Endothelial cell of umbilical vein (primary cell): Measurements from ENCODE around the gene TTYH2. TPM values are rescaled to one million over a fixed set of nuclear protein-coding genes. Genes with fewer than 3 reads are reported as not detected.

ENCODE experiments used
- BruUV-seq: library from RNA; stranded (reverse); fragments of 400-500 nt; replicated peaks from 2 replicates; lab custom pipeline; 2021; lab: Mats Ljungman, UMichigan
- CTCF ChIA-PET: fragments of 300-600, 350-600 bp; sonication (Branson Sonifier 250); formaldehyde crosslinking; loops from one replicate; lab custom pipeline; 2021; ENCODE audit warnings: antibody characterized with exemption, inconsistent platforms; lab: Charles Lee
- POLR2A ChIA-PET: fragments of 300-600, 350-600 bp; sonication (Branson Sonifier 250); formaldehyde crosslinking; loops from one replicate; lab custom pipeline; 2021; ENCODE audit warnings: antibody characterized with exemption, inconsistent platforms; lab: Charles Lee
- DNase-seq: peaks from one replicate; pipeline ENCODE4 v3.0.0-alpha.2; 2011; ENCODE audit warnings: low read depth, low spot score
- FAIRE-seq: peaks from 2 replicates; lab custom pipeline; 2011; peaks lifted over from hg19 to GRCh38; lab: Jason Lieb, UNC
- H2AFZ ChIP-seq: 2 replicates; pipeline ENCODE4 v1.6.0; 2012; ENCODE audit warnings: low read depth, low read length, control low read depth, inconsistent platforms
- H3K27ac ChIP-seq: 2 replicates; pipeline ENCODE4 v1.5.1; 2011; ENCODE audit warnings: low read depth, mild to moderate bottlenecking, control low read depth, low read length, moderate library complexity; ENCODE audit not compliant: insufficient read depth
- H3K27me3 ChIP-seq, 2 experiments: 2 replicates each; pipeline versions ENCODE4 v1.6.0 to v1.6.1; 2011; ENCODE audit warnings: low read length in 2 of 2, mixed read lengths in 1 of 2; ENCODE audit not compliant: control insufficient read depth in 2 of 2, insufficient read depth in 2 of 2
- H3K36me3 ChIP-seq, 2 experiments: 2 replicates in 1 of 2; 3 replicates in 1 of 2; pipeline ENCODE4 v1.5.1; 2011; ENCODE audit warnings: low read length in 2 of 2, mild to moderate bottlenecking in 1 of 2, moderate library complexity in 1 of 2; ENCODE audit not compliant: control insufficient read depth in 2 of 2, insufficient read depth in 2 of 2; ENCODE audit errors: extremely low read depth in 1 of 2
- H3K4me1 ChIP-seq: 3 replicates; pipeline ENCODE4 v1.5.1; 2011; ENCODE audit warnings: mild to moderate bottlenecking, low read length; ENCODE audit not compliant: control insufficient read depth, insufficient read depth; ENCODE audit errors: extremely low read depth
- H3K4me2 ChIP-seq: 2 replicates; pipeline ENCODE4 v1.6.1; 2011; ENCODE audit warnings: low read length, control low read depth, mixed read lengths; ENCODE audit not compliant: insufficient read depth
- H3K4me3 ChIP-seq, 3 experiments: fragments of 200-600 bp in 1 of 3; sonication (generic), shearing (Covaris generic) in 1 of 3; replicated peaks in 1 of 3; 2 replicates each; pipeline ENCODE4 v1.5.1; 2011 to 2016; ENCODE audit warnings: control low read depth in 3 of 3, low read length in 3 of 3, mild to moderate bottlenecking in 2 of 3, inconsistent platforms in 1 of 3, low read depth in 1 of 3, moderate library complexity in 1 of 3; ENCODE audit not compliant: insufficient read depth in 1 of 3
- H3K79me2 ChIP-seq: 2 replicates; pipeline ENCODE4 v1.6.0; 2012; ENCODE audit warnings: low read length, inconsistent platforms; ENCODE audit not compliant: control insufficient read depth, insufficient read depth
- H3K9ac ChIP-seq: replicated peaks from 2 replicates; pipeline ENCODE3; 2011; ENCODE audit warnings: low read length, control low read depth; ENCODE audit not compliant: insufficient read depth; ENCODE audit errors: extremely low read depth
- H3K9me1 ChIP-seq: replicated peaks from 3 replicates; pipeline ENCODE4 v1.6.0; 2011; ENCODE audit warnings: mild to moderate bottlenecking, low read length; ENCODE audit not compliant: control insufficient read depth, insufficient read depth; ENCODE audit errors: extremely low read depth
- H3K9me3 ChIP-seq: replicated peaks from 2 replicates; pipeline ENCODE4 v1.5.1; 2012; ENCODE audit warnings: low read length, inconsistent platforms; ENCODE audit not compliant: control insufficient read depth, insufficient read depth
- H4K20me1 ChIP-seq: replicated peaks from 2 replicates; pipeline ENCODE3; 2011; ENCODE audit warnings: mild to moderate bottlenecking, low read length; ENCODE audit not compliant: control insufficient read depth, insufficient read depth; ENCODE audit errors: extremely low read depth
- CTCF ChIP-seq, 2 donors: IDR thresholded peaks; 1 replicate in 1 of 2; 2 replicates in 1 of 2; pipeline ENCODE4 v1.5.1; 2011; ENCODE audit warnings: low read length in 2 of 2, mild to moderate bottlenecking in 2 of 2, moderate library complexity in 2 of 2, control low read depth in 1 of 2, inconsistent platforms in 1 of 2, low read depth in 1 of 2; ENCODE audit not compliant: insufficient read depth in 1 of 2; ENCODE audit errors: extremely low read depth in 1 of 2
- EZH2 ChIP-seq: IDR thresholded peaks from 2 replicates; pipeline ENCODE4 v1.6.1; 2012; ENCODE audit warnings: borderline replicate concordance, low read depth, mild to moderate bottlenecking, moderate library complexity, low read length, inconsistent platforms; ENCODE audit not compliant: severe bottlenecking
- FOS ChIP-seq: IDR thresholded peaks from 2 replicates; pipeline ENCODE4 v1.6.1; 2011; ENCODE audit warnings: mild to moderate bottlenecking, low read length, moderate library complexity, borderline replicate concordance; ENCODE audit not compliant: insufficient read depth
- GATA2 ChIP-seq: IDR thresholded peaks from 2 replicates; pipeline ENCODE4 v1.7.0; 2011; ENCODE audit warnings: low read depth, mild to moderate bottlenecking, moderate library complexity, mixed read lengths, low read length; ENCODE audit not compliant: insufficient read length, insufficient read depth
- JUN ChIP-seq: IDR thresholded peaks from 2 replicates; pipeline ENCODE4 v1.6.1; 2011; ENCODE audit warnings: borderline replicate concordance, low read depth; ENCODE audit not compliant: insufficient read length, insufficient read depth
- MAX ChIP-seq: IDR thresholded peaks from 2 replicates; pipeline ENCODE4 v1.6.1; 2011; ENCODE audit not compliant: insufficient read depth, insufficient read length
- MYC ChIP-seq: IDR thresholded peaks from one replicate; pipeline ENCODE4 v1.6.1; 2011; ENCODE audit warnings: mild to moderate bottlenecking, low read depth, low read length
- POLR2A ChIP-seq: IDR thresholded peaks from 2 replicates; pipeline ENCODE4 v1.6.1; 2012; ENCODE audit warnings: low read depth, mild to moderate bottlenecking, control low read depth, low read length
- POLR2AphosphoS5 ChIP-seq: IDR thresholded peaks from 2 replicates; pipeline ENCODE4 v1.6.1; 2012; ENCODE audit warnings: low read depth, mild to moderate bottlenecking, control low read depth, low read length, moderate library complexity; ENCODE audit not compliant: insufficient read depth
- dilution Hi-C: fragments of 300-500 bp; cut with MboI; formaldehyde crosslinking; loops from one replicate; pipeline ENCODE4 v1.15.0; 2019; ENCODE audit warnings: low sequenced_read_pairs; ENCODE audit not compliant: extremely low pct_ligation_motif_present
- intact Hi-C: fragments of 100-400 bp; cut with micrococcal nuclease; formaldehyde crosslinking; loops from one replicate; pipeline ENCODE4 v1.10.0; 2022
- polyA plus RNA-seq, 4 experiments: library from polyadenylated mRNA; depleted of rRNA in 3 of 4; stranded (reverse) in 3 of 4; unstranded in 1 of 4; fragments of >200 nt; gene quantifications; 2 replicates each; pipeline versions ENCODE4 v1.2.1 to v1.2.3, GENCODE V29; 2011 to 2012; ENCODE audit warnings: missing spikeins in 1 of 4
- total RNA-seq: library from RNA; stranded (reverse); gene quantifications from 2 replicates; pipeline ENCODE4 v1.2.3, GENCODE V29; 2021

The TTYH2 gene
- total and polyA plus RNA-seq, 2 donors (not counting 3 experiments of a cell fraction or from before 2014, with no cell fraction given) = 0.75 to 2.0 TPM

GRCh38 chr17:74271281-74271680, 57.9 kb downstream of the TTYH2 start:
- POLR2A ChIA-PET = no interaction called here
- no peak for FAIRE-seq
- BruUV-seq = no TSS peak

More at GRCh38 chr17:74271281-74271680, 57.9 kb downstream of the TTYH2 start:
- H3K27ac ChIP-seq = no peak overlapping the region
- no peak overlapping the region for H3K4me3 ChIP-seq
- no peak for TF ChIP-seq MAX
- no peak for TF ChIP-seq EZH2
- no peak for TF ChIP-seq CTCF (IDR thresholded peaks at IDR 0.05; ENCODE audit: extremely low read depth in 1 of 2, insufficient read depth in 1 of 2, low read depth in 1 of 2, low read length in 2 of 2)
- TF ChIP-seq MYC = no peak
- TF ChIP-seq JUN = no peak
- no peak for TF ChIP-seq GATA2
- no peak for TF ChIP-seq POLR2A
- no peak for TF ChIP-seq POLR2AphosphoS5
- TF ChIP-seq FOS = no peak
- no peaks in the 10 kb centered on the region for H3K9me3 ChIP-seq
- no peak overlapping the region for H3K9ac ChIP-seq
- CTCF ChIA-PET = no interaction called here
- H3K27me3 ChIP-seq = no peaks in the 10 kb centered on the region
- no peaks in the 10 kb centered on the region for H3K9me1 ChIP-seq
- H4K20me1 ChIP-seq = no peaks in the 10 kb centered on the region
- dilution Hi-C loops = no loop called here
- no peaks in the 10 kb centered on the region for H3K79me2 ChIP-seq
- no peak overlapping the region for H2AFZ ChIP-seq
- no peaks in the 10 kb centered on the region for H3K4me1 ChIP-seq
- no peak overlapping the region for H3K4me2 ChIP-seq
- intact Hi-C loops = no loop called here
- H3K36me3 ChIP-seq = no peaks in the 10 kb centered on the region
- DNase-seq = no peak
